H9 (cell line): ENCODE data around the gene IRX5. TPM values are rescaled to one million over a fixed set of nuclear protein-coding genes. Genes with fewer than 3 reads are reported as not detected.
A peak's percentile ranks its signal among the peaks of the same experiment; 100 is the strongest.

ENCODE experiments used
- DNase-seq: peaks from one replicate; pipeline ENCODE4 v3.0.0-alpha.2; 2017
- H2AFZ ChIP-seq: one replicate; pipeline ENCODE4 v1.6.1; 2013; ENCODE audit warnings: mild to moderate bottlenecking, low read length, control low read depth, moderate library complexity
- H2AK5ac ChIP-seq: 2 replicates; pipeline ENCODE4 v1.6.1; 2013; ENCODE audit warnings: low read length, control low read depth, mixed read lengths; ENCODE audit not compliant: insufficient read length
- H2BK120ac ChIP-seq: one replicate; pipeline ENCODE4 v1.6.1; 2013; ENCODE audit warnings: low read depth, mild to moderate bottlenecking, low read length, control low read depth, inconsistent platforms; ENCODE audit not compliant: poor library complexity, severe bottlenecking
- H2BK12ac ChIP-seq: 2 replicates; pipeline ENCODE4 v1.6.1; 2013; ENCODE audit warnings: low read length, control low read depth, mixed read lengths, low read depth; ENCODE audit not compliant: insufficient read length
- H2BK15ac ChIP-seq: 2 replicates; pipeline ENCODE4 v1.6.1; 2013; ENCODE audit warnings: low read depth, low read length, control low read depth
- H2BK20ac ChIP-seq: one replicate; pipeline ENCODE4 v1.6.1; 2013; ENCODE audit warnings: low read depth, mild to moderate bottlenecking, low read length, control low read depth, inconsistent platforms; ENCODE audit not compliant: poor library complexity, severe bottlenecking
- H2BK5ac ChIP-seq: 2 replicates; pipeline ENCODE4 v1.6.1; 2013; ENCODE audit warnings: low read length, control low read depth, mixed read lengths; ENCODE audit not compliant: insufficient read length
- H3K14ac ChIP-seq: 2 replicates; pipeline ENCODE4 v1.6.1; 2013; ENCODE audit warnings: low read length, control low read depth; ENCODE audit not compliant: insufficient read depth
- H3K18ac ChIP-seq: 2 replicates; pipeline ENCODE4 v1.6.1; 2013; ENCODE audit warnings: low read depth, mild to moderate bottlenecking, mixed read lengths, low read length, control low read depth; ENCODE audit not compliant: insufficient read length
- H3K23ac ChIP-seq: 2 replicates; pipeline ENCODE4 v1.6.1; 2013; ENCODE audit warnings: low read length, control low read depth, mixed read lengths, low read depth; ENCODE audit not compliant: insufficient read length
- H3K23me2 ChIP-seq: 2 replicates; pipeline ENCODE4 v1.6.1; 2013; ENCODE audit warnings: low read depth, mild to moderate bottlenecking, mixed read lengths, low read length, control low read depth; ENCODE audit not compliant: insufficient read length, poor library complexity, severe bottlenecking
- H3K27ac ChIP-seq: 2 replicates; pipeline ENCODE4 v1.5.1; 2013; ENCODE audit warnings: low read length, control low read depth, mixed read lengths, low read depth; ENCODE audit not compliant: insufficient read length
- H3K27me3 ChIP-seq: 2 replicates; pipeline ENCODE4 v1.6.1; 2013; ENCODE audit warnings: low read length, control low read depth, inconsistent platforms; ENCODE audit not compliant: insufficient read depth
- H3K4ac ChIP-seq: 2 replicates; pipeline ENCODE4 v1.6.1; 2013; ENCODE audit warnings: low read depth, mild to moderate bottlenecking, control low read depth, inconsistent platforms, low read length, moderate library complexity
- H3K4me1 ChIP-seq: 2 replicates; pipeline ENCODE4 v1.6.1; 2013; ENCODE audit warnings: low read length, control low read depth, inconsistent platforms; ENCODE audit not compliant: insufficient read depth
- H3K4me2 ChIP-seq: 2 replicates; pipeline ENCODE4 v1.6.1; 2013; ENCODE audit warnings: low read length, control low read depth, mixed read lengths; ENCODE audit not compliant: insufficient read length, insufficient read depth
- H3K56ac ChIP-seq: 2 replicates; pipeline ENCODE4 v1.6.1; 2013; ENCODE audit warnings: low read depth, mild to moderate bottlenecking, mixed read lengths, low read length, control low read depth; ENCODE audit not compliant: insufficient read length
- H3K79me1 ChIP-seq: 2 replicates; pipeline ENCODE4 v1.6.1; 2013; ENCODE audit warnings: low read depth, mild to moderate bottlenecking, moderate library complexity, low read length, control low read depth, inconsistent platforms; ENCODE audit not compliant: insufficient read depth, poor library complexity, severe bottlenecking
- H3K79me2 ChIP-seq: 2 replicates; pipeline ENCODE4 v1.6.1; 2013; ENCODE audit warnings: low read length, control low read depth, inconsistent platforms; ENCODE audit not compliant: insufficient read depth
- H3K9ac ChIP-seq: 2 replicates; pipeline ENCODE4 v1.6.1; 2013; ENCODE audit warnings: low read length, control low read depth, mixed read lengths; ENCODE audit not compliant: insufficient read length; ENCODE audit errors: extremely low read depth
- H3K9me3 ChIP-seq: one replicate; pipeline ENCODE4 v1.6.1; 2013; ENCODE audit warnings: low read depth, low read length, inconsistent platforms; ENCODE audit not compliant: control insufficient read depth
- H3T11ph ChIP-seq: one replicate; pipeline ENCODE4 v1.6.1; 2013; ENCODE audit warnings: mild to moderate bottlenecking, low read length, control low read depth, inconsistent platforms
- H4K20me1 ChIP-seq: one replicate; pipeline ENCODE4 v1.6.1; 2013; ENCODE audit not compliant: control insufficient read depth, insufficient read length, insufficient read depth
- H4K5ac ChIP-seq: 2 replicates; pipeline ENCODE4 v1.6.1; 2013; ENCODE audit warnings: low read depth, mild to moderate bottlenecking, mixed read lengths, low read length, control low read depth; ENCODE audit not compliant: insufficient read length
- H4K8ac ChIP-seq: replicated peaks from 2 replicates; pipeline ENCODE4 v1.6.1; 2013; ENCODE audit warnings: low read length, control low read depth, mixed read lengths, low read depth; ENCODE audit not compliant: insufficient read length
- H4K91ac ChIP-seq: 2 replicates; pipeline ENCODE4 v1.6.1; 2013; ENCODE audit warnings: low read depth, mild to moderate bottlenecking, moderate library complexity, mixed read lengths, low read length, control low read depth; ENCODE audit not compliant: insufficient read length
- H3K27ac Mint-ChIP-seq, 3 experiments: 2 replicates in 2 of 3; 3 replicates in 1 of 3; pipeline ENCODE4 v1.8.0; 2020 to 2021; ENCODE audit warnings: mixed read lengths in 3 of 3, mild to moderate bottlenecking in 1 of 3, moderate library complexity in 1 of 3
- H3K27me3 Mint-ChIP-seq: 2 replicates; pipeline ENCODE4 v1.8.0; 2021; ENCODE audit warnings: low read depth, mild to moderate bottlenecking, moderate library complexity, mixed read lengths
- H3K36me3 Mint-ChIP-seq, 3 experiments: 2 replicates in 2 of 3; 3 replicates in 1 of 3; pipeline ENCODE4 v1.8.0; 2020 to 2021; ENCODE audit warnings: low read depth in 3 of 3, mixed read lengths in 3 of 3; ENCODE audit not compliant: insufficient read depth in 1 of 3
- H3K4me1 Mint-ChIP-seq, 2 experiments: 2 replicates each; pipeline ENCODE4 v1.8.0; 2020; ENCODE audit warnings: mixed read lengths in 2 of 2
- H3K4me3 Mint-ChIP-seq, 2 experiments: 2 replicates in 1 of 2; 3 replicates in 1 of 2; pipeline ENCODE4 v1.8.0; 2020 to 2021; ENCODE audit warnings: mild to moderate bottlenecking in 2 of 2, mixed read lengths in 2 of 2, moderate library complexity in 1 of 2
- H3K9me3 Mint-ChIP-seq, 2 experiments: 2 replicates in 1 of 2; 3 replicates in 1 of 2; pipeline ENCODE4 v1.8.0; 2020; ENCODE audit warnings: mild to moderate bottlenecking in 2 of 2, mixed read lengths in 2 of 2, moderate library complexity in 1 of 2
- CTCF ChIP-seq: fragments of 200-600 bp; sonication (generic); conservative IDR thresholded peaks from 3 replicates; pipeline ENCODE4 v1.8.0; 2021; ENCODE audit warnings: antibody characterized with exemption, mild to moderate bottlenecking
- WGBS: extraction: QIAGEN DNeasy Blood & Tissue Kit; methylation state at CpG from one replicate; pipeline ENCODE4 v1.1.7; 2013; ENCODE audit warnings: missing lambda C conversion rate, low lambda C conversion rate, mixed read lengths; ENCODE audit not compliant: insufficient read length; ENCODE audit errors: extremely low coverage; 5-methylcytosine and 5-hydroxymethylcytosine counted together
- total RNA-seq: library from RNA; stranded (reverse); gene quantifications from 2 replicates; pipeline ENCODE4 v1.2.1, GENCODE V29; 2021

The IRX5 gene
- total RNA-seq, 1 experiment from 2014 or later: 0.59 TPM

- no peak overlapping the region for H2AK5ac ChIP-seq
- no peak for TF ChIP-seq CTCF
- no peak overlapping the region for H3K23ac ChIP-seq
- peak overlapping the region; percentile 65 for H3K4me2 ChIP-seq
- peak; percentile 63 for DNase-seq
- no peak overlapping the region for H2BK120ac ChIP-seq
- no peak overlapping the region for H2BK5ac ChIP-seq
- no peaks in the 10 kb centered on the region for H4K20me1 ChIP-seq
- no peak overlapping the region for H2BK12ac ChIP-seq
- Mint-ChIP-seq H3K27ac (no peak overlapping the region), H3K9me3 (peaks cover 3% of the 10 kb centered on the region in 2 experiments; a peak in 4 of 5 replicates), H3K36me3 (peaks cover 0 to under 1% (median 0%) of the 10 kb centered on the region in 3 experiments; a peak in 3 of 7 replicates), H3K27me3 (peaks cover 98% of the 10 kb centered on the region), H3K4me1 (peaks cover 52 to 54% of the 10 kb centered on the region in 2 experiments), H3K4me3 (peak overlapping the region; percentile 57 to 80)
- H3K9me3 ChIP-seq: no peaks in the 10 kb centered on the region
- no peaks in the 10 kb centered on the region for H3K79me1 ChIP-seq
- no peak overlapping the region for H3K9ac ChIP-seq
- H3K27ac ChIP-seq: no peak overlapping the region
- H4K5ac ChIP-seq: no peak overlapping the region
- no peak overlapping the region for H2BK15ac ChIP-seq
- H3K18ac ChIP-seq: no peak overlapping the region
- H3K14ac ChIP-seq: no peak overlapping the region
- H2AFZ ChIP-seq: no peak overlapping the region
- H2BK20ac ChIP-seq: no peak overlapping the region
- WGBS: no CpG with 5 or more reads among the region's 56 CpGs
- H3K27me3 ChIP-seq: peaks cover 85% of the 10 kb centered on the region
- H3K23me2 ChIP-seq: peaks cover 45% of the 10 kb centered on the region
- H3K79me2 ChIP-seq: no peaks in the 10 kb centered on the region
- H3T11ph ChIP-seq: no peak overlapping the region
- no peak overlapping the region for H3K56ac ChIP-seq
- H4K91ac ChIP-seq: no peak overlapping the region
- H3K4ac ChIP-seq: no peak overlapping the region
- no peak overlapping the region for H4K8ac ChIP-seq
- no peaks in the 10 kb centered on the region for H3K4me1 ChIP-seq
Measured at GRCh38 chr16:54936201-54936978, 5.7 kb downstream of the IRX5 start.
